Loucy (cell line): ENCODE results near the gene CELF3.

Source experiments
- CTCF ChIP-seq: fragments of 200-600 bp; sonication (generic); conservative IDR thresholded peaks from 2 replicates; pipeline ENCODE4 v1.5.1; 2014; ENCODE audit warnings: mild to moderate bottlenecking, antibody characterized with exemption, low read length
- EZH2phosphoT487 ChIP-seq: fragments of 200-600 bp; IDR thresholded peaks from 2 replicates; pipeline ENCODE4 v1.6.1; 2018; ENCODE audit warnings: antibody characterized with exemption, mild to moderate bottlenecking, moderate library complexity, borderline replicate concordance

- no peak for TF ChIP-seq CTCF
- TF ChIP-seq EZH2phosphoT487 = no peak
Observed at GRCh38 chr1:151689494-151689893, 27.1 kb downstream of the CELF3 start.
